Mucosa of rectum (tissue), 2 donors: ENCODE measurements around the gene CENPP.
A peak's percentile ranks its signal among the peaks of the same experiment; 100 is the strongest.

ENCODE experiments used
- H3K27ac ChIP-seq, 2 donors: one replicate each; pipeline ENCODE4 v1.7.0; 2013; ENCODE audit warnings: inconsistent platforms in 2 of 2, low read depth in 2 of 2, low read length in 2 of 2
- H3K27me3 ChIP-seq, 2 donors: one replicate each; pipeline ENCODE4 v1.7.0; 2013; ENCODE audit warnings: low read length in 2 of 2; ENCODE audit not compliant: control insufficient read depth in 2 of 2, insufficient read depth in 2 of 2
- H3K36me3 ChIP-seq, 2 donors: one replicate each; pipeline ENCODE4 v1.7.0; 2013; ENCODE audit warnings: low read length in 2 of 2; ENCODE audit not compliant: control insufficient read depth in 2 of 2, insufficient read depth in 2 of 2
- H3K4me1 ChIP-seq, 2 donors: one replicate each; pipeline ENCODE4 v1.7.0; 2013; ENCODE audit warnings: low read length in 2 of 2, mild to moderate bottlenecking in 1 of 2; ENCODE audit not compliant: control insufficient read depth in 2 of 2, insufficient read depth in 2 of 2
- H3K4me3 ChIP-seq, 2 donors: one replicate each; pipeline ENCODE4 v1.7.0; 2013; ENCODE audit warnings: low read length in 2 of 2
- H3K9ac ChIP-seq, 2 donors: one replicate each; pipeline ENCODE4 v1.7.0; 2013; ENCODE audit warnings: low read length in 2 of 2, low read depth in 1 of 2, mild to moderate bottlenecking in 1 of 2
- H3K9me3 ChIP-seq, 2 donors: one replicate each; pipeline ENCODE4 v1.7.0; 2013; ENCODE audit warnings: low read length in 2 of 2; ENCODE audit not compliant: control insufficient read depth in 2 of 2
- donor health status: healthy.
- donor health status: Normal muscosa, but diverticular disease.

CENPP gene

DNA sequence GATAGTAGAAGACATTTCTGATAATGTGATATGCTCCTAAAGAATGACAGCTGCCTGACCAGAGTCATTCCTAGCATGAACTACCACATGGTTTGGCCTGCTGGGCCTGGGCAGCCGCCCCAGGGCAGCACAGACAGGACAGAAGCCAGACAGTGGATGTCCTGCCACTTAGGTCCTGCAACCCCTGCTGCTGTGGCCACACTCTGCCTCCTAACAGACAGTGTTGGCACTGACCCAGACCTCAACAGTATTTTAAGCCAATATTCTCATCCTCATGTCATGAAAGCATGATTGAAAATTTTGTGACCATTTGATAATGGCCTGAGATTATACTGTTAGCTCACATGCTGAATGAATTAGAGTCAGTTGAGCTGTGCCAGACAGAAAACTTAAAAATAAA, 15.8 kb downstream of the CENPP start:
- Histone ChIP-seq H3K9me3 (no peaks in the 10 kb centered on the region), H3K36me3 (no peaks in the 10 kb centered on the region), H3K4me1 (no peaks in the 10 kb centered on the region), H3K27ac (no peak overlapping the region), H3K9ac (no peak overlapping the region), H3K27me3 (no peaks in the 10 kb centered on the region), H3K4me3 (no peak overlapping the region)

DNA sequence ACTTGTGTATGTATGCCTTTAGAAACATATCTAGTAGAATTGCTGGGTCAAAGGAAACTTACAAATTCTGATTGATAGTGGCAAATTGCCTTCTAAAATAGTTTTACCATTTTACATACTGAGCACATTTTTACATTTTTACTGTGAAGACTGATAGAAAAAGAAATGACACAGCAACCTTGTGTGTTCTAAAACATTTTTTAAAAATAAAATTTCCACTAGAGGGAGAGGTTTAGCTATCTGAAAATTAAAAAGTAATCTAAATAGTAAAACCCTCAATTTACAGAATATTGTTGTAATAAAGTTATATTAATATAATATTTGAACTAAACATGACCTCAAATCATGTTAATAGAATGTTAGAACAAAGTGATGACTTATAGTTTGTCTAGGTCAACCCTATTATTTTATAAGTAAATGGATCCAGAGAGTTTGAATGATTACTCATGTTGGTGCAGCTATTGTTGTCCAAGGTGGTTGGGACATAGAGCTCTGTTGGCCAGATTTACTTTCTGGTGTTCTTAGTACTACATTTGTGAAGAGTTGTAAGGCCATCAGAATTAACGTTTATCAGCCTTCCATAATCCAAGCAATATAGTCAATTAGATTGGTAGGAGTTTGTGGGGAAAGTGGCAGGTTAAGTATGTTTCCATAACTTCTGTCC, 17.2 kb downstream of the CENPP start:
- H3K27me3 ChIP-seq: no peaks in the 10 kb centered on the region
- no peak overlapping the region for H3K27ac ChIP-seq
- H3K9me3 ChIP-seq: no peaks in the 10 kb centered on the region
- no peaks in the 10 kb centered on the region for H3K36me3 ChIP-seq
- H3K4me3 ChIP-seq: no peak overlapping the region
- H3K4me1 ChIP-seq: no peaks in the 10 kb centered on the region
- no peak overlapping the region for H3K9ac ChIP-seq

DNA sequence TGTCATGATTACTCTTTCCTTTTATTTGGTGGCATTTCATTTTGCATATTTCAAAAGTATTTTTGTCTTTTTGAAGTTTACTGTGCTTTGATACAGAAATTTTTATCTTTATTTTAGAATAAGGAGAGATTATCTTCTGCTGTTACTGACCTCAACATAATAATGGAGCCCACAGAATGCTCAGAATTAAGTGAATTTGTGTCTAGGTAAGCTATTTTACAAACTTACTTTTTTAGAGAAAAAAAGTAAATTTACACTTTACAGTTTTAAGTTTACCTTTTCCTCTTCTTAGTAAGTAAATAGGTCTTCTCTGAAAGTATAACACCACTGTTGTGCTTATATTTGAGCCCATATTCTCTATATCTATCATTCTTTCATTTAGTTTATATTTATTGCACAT, 19.8 kb downstream of the CENPP start:
- Histone ChIP-seq H3K9ac (no peak overlapping the region), H3K27me3 (no peaks in the 10 kb centered on the region), H3K9me3 (no peaks in the 10 kb centered on the region), H3K36me3 (no peaks in the 10 kb centered on the region), H3K27ac (no peak overlapping the region), H3K4me1 (peaks cover under 1% of the 10 kb centered on the region in 2 donors), H3K4me3 (no peak overlapping the region)

- H3K4me3 ChIP-seq: no peak overlapping the region
- no peaks in the 10 kb centered on the region for H3K9me3 ChIP-seq
- peak overlapping the region in 1 of 2 donors; percentile 10 for H3K9ac ChIP-seq
- no peaks in the 10 kb centered on the region for H3K36me3 ChIP-seq
- H3K4me1 ChIP-seq: peaks cover 3 to 4% of the 10 kb centered on the region in 2 donors
- no peaks in the 10 kb centered on the region for H3K27me3 ChIP-seq
- peak overlapping the region; percentile 34 to 71 for H3K27ac ChIP-seq
Observed at GRCh38 chr9:92349771-92350739, 24.3 kb downstream of the CENPP start.

GRCh38 chr9:92350740-92351133, 25.0 kb downstream of the CENPP start:
- Histone ChIP-seq H3K4me3 (no peak overlapping the region), H3K27ac (peak overlapping the region; percentile 35 to 64), H3K9me3 (no peaks in the 10 kb centered on the region)

GRCh38 chr9:92353051-92353450, 27.3 kb downstream of the CENPP start:
- peak overlapping the region in 1 of 2 donors; percentile 67 for H3K27ac ChIP-seq

More at GRCh38 chr9:92350740-92351133, 25.0 kb downstream of the CENPP start:
- H3K9ac ChIP-seq: no peak overlapping the region
- H3K36me3 ChIP-seq: no peaks in the 10 kb centered on the region
- peaks cover 3 to 4% of the 10 kb centered on the region in 2 donors for H3K4me1 ChIP-seq
- no peaks in the 10 kb centered on the region for H3K27me3 ChIP-seq

DNA sequence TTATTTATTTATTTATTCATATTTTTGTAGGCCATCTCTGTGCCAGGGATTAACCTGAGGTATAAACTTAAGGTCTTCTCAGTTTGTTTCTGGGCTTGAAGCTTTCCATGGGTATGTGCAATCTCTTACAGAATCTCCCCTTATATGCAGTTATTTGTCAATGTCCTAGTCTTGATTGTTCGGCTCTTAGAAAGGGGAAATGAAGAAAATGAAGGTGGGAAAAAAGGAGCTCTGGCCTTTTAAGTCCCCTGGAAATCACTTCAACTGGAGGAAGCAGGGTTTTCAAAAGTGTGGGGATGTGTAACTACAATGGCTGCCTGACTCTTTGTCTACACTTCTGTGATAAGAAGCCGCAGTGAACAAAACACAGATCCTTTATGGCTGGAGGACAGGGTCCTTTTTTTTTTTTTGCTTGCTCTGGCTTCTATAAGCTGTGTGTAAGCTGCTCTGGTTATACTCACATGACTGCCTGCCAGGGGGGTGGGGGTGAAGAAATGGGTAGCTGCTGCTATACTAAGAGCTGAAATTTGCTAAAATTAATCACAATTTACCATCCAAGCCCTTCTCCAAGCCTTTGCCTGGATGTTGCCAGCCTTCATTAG, 33.7 kb downstream of the CENPP start:
- no peak overlapping the region for H3K27ac ChIP-seq

More at GRCh38 chr9:92353051-92353450, 27.3 kb downstream of the CENPP start:
- Histone ChIP-seq H3K27me3 (no peaks in the 10 kb centered on the region), H3K36me3 (no peaks in the 10 kb centered on the region), H3K9ac (no peak overlapping the region), H3K9me3 (peaks cover 0 to 4% of the 10 kb centered on the region in 2 donors), H3K4me3 (no peak overlapping the region), H3K4me1 (peaks cover 3 to 4% of the 10 kb centered on the region in 2 donors)

DNA sequence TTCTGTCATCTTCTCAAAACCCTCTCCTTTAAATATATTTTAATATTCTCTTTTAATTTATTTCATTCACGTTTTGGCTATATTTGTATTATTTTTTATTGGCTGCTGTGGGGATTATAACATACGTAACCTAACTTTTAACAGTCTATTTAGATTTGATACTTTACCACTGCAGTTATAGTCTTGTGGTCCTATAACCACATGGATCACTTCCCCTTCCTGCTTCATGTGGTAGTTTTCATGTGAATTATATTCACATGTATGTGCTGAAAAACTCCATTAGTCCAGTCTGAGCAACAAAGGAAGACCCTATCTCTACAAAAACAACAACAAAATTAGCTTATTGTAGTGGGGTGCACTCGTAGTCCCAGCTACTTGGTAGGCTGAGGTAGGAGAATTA, 34.3 kb downstream of the CENPP start:
- no peaks in the 10 kb centered on the region for H3K27me3 ChIP-seq
- peaks cover 0 to 4% of the 10 kb centered on the region in 2 donors for H3K9me3 ChIP-seq
- no peaks in the 10 kb centered on the region for H3K36me3 ChIP-seq
- H3K4me3 ChIP-seq: no peak overlapping the region
- H3K4me1 ChIP-seq: no peaks in the 10 kb centered on the region
- no peak overlapping the region for H3K9ac ChIP-seq
- H3K27ac ChIP-seq: no peak overlapping the region

More for the DNA sequence above, 33.7 kb downstream of the CENPP start:
- H3K9me3 ChIP-seq: peaks cover 0 to 4% of the 10 kb centered on the region in 2 donors
- H3K27me3 ChIP-seq: no peaks in the 10 kb centered on the region
- no peak overlapping the region for H3K9ac ChIP-seq
- H3K4me3 ChIP-seq: no peak overlapping the region
- H3K36me3 ChIP-seq: no peaks in the 10 kb centered on the region
- no peaks in the 10 kb centered on the region for H3K4me1 ChIP-seq

DNA sequence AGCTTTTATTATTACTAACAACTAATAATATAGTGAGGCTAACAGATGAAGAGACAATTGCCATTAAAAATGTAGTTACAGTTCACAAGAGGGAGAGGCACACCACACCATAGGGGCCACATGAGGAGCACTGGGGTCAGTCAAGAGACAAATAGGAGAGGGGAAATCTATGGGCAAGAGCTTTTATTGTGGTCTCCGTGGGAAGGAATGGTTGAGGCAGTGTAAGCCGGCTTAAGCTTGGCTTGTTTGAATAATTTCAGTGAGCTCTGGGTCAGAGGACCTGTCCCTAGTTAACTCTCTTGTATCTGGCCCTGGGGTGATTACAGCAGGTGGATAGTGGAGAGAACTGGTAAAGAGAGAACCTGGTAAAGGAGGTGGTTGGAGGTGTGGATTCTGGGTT, 43.3 kb downstream of the CENPP start:
- Histone ChIP-seq H3K4me1 (no peaks in the 10 kb centered on the region), H3K4me3 (no peak overlapping the region), H3K9me3 (peaks cover 0 to 3% of the 10 kb centered on the region in 2 donors), H3K9ac (no peak overlapping the region), H3K27me3 (no peaks in the 10 kb centered on the region), H3K36me3 (no peaks in the 10 kb centered on the region), H3K27ac (no peak overlapping the region)

- H3K9me3 ChIP-seq: peaks cover 0 to 3% of the 10 kb centered on the region in 2 donors
- H3K36me3 ChIP-seq: no peaks in the 10 kb centered on the region
- no peaks in the 10 kb centered on the region for H3K27me3 ChIP-seq
- no peak overlapping the region for H3K4me3 ChIP-seq
- no peak overlapping the region for H3K9ac ChIP-seq
- no peaks in the 10 kb centered on the region for H3K4me1 ChIP-seq
- H3K27ac ChIP-seq: no peak overlapping the region
Observed at GRCh38 chr9:92373167-92373566, 47.4 kb downstream of the CENPP start.
